T-cell (primary cell): ENCODE data around the gene MAP1B. TPM values are rescaled to one million over a fixed set of nuclear protein-coding genes. Genes with fewer than 3 reads are reported as not detected.

Source experiments
- ATAC-seq, 4 experiments: fragments of 200-7000 bp in 3 of 4; fragments of 150-1000 bp in 1 of 4; cut with Tn5 transposase; replicated peaks in 1 of 4; 1 replicate in 3 of 4; 2 replicates in 1 of 4; pipeline ENCODE4 v1.10.0; 2021; ENCODE audit warnings: moderate library complexity in 3 of 4, mild to moderate bottlenecking in 2 of 4, moderate number of reproducible peaks in 1 of 4
- CTCF ChIA-PET, 2 donors: fragments of 300-600 bp; sonication (Branson Sonifier 250); formaldehyde crosslinking; loops; one replicate each; lab custom pipeline; 2022; ENCODE audit warnings: antibody characterized with exemption in 2 of 2; lab: Charles Lee
- POLR2A ChIA-PET, 2 donors: fragments of 300-600 bp; sonication (Branson Sonifier 250); formaldehyde crosslinking; loops; one replicate each; lab custom pipeline; 2022; ENCODE audit warnings: antibody characterized with exemption in 2 of 2; lab: Charles Lee
- DNase-seq, 35 experiments: peaks; one replicate each; pipeline versions ENCODE4 v3.0.0 to v3.0.0-alpha.2; 2013 to 2023
- H3K27ac ChIP-seq: one replicate; pipeline ENCODE4 v1.5.1; 2013; ENCODE audit warnings: low read length
- H3K27me3 ChIP-seq, 2 experiments: replicated peaks in 1 of 2; 1 replicate in 1 of 2; 2 replicates in 1 of 2; pipeline versions ENCODE4 v1.6.1 to v1.7.0; 2013; ENCODE audit warnings: low read length in 1 of 2, mixed read lengths in 1 of 2; ENCODE audit not compliant: control insufficient read depth in 2 of 2, insufficient read depth in 2 of 2; ENCODE audit errors: extremely low read depth in 1 of 2
- H3K36me3 ChIP-seq, 2 donors: 1 replicate in 1 of 2; 2 replicates in 1 of 2; pipeline versions ENCODE4 v1.6.1 to v1.7.0; 2013; ENCODE audit warnings: low read length in 1 of 2; ENCODE audit not compliant: control insufficient read depth in 2 of 2, insufficient read depth in 1 of 2; ENCODE audit errors: extremely low read depth in 1 of 2
- H3K4me1 ChIP-seq, 2 experiments: 1 replicate in 1 of 2; 2 replicates in 1 of 2; pipeline versions ENCODE4 v1.6.1 to v1.7.0; 2013; ENCODE audit warnings: low read length in 2 of 2, mixed read lengths in 1 of 2; ENCODE audit not compliant: insufficient read depth in 2 of 2, control insufficient read depth in 1 of 2; ENCODE audit errors: extremely low read depth in 1 of 2
- H3K4me3 ChIP-seq, 2 donors: 1 replicate in 1 of 2; 2 replicates in 1 of 2; pipeline versions ENCODE4 v1.5.1 to v1.7.0; 2013; ENCODE audit warnings: mild to moderate bottlenecking in 2 of 2, low read length in 1 of 2, moderate library complexity in 1 of 2; ENCODE audit not compliant: control insufficient read depth in 1 of 2; ENCODE audit errors: extremely low read depth in 1 of 2
- H3K9me3 ChIP-seq: 2 replicates; pipeline ENCODE4 v1.7.0; 2013
- H3K27ac Mint-ChIP-seq, 2 donors: one replicate each; pipeline ENCODE4 v1.8.0; 2020 to 2021; ENCODE audit warnings: mild to moderate bottlenecking in 2 of 2, mixed read lengths in 2 of 2
- H3K27me3 Mint-ChIP-seq, 2 donors: one replicate each; pipeline ENCODE4 v1.8.0; 2021 to 2022; ENCODE audit warnings: mixed read lengths in 2 of 2
- H3K36me3 Mint-ChIP-seq: one replicate; pipeline ENCODE4 v1.8.0; 2021; ENCODE audit warnings: mixed read lengths
- H3K4me1 Mint-ChIP-seq, 3 donors: one replicate each; pipeline ENCODE4 v1.8.0; 2020 to 2022; ENCODE audit warnings: mixed read lengths in 3 of 3, mild to moderate bottlenecking in 1 of 3
- H3K4me3 Mint-ChIP-seq, 3 donors: one replicate each; pipeline ENCODE4 v1.8.0; 2020 to 2022; ENCODE audit warnings: mild to moderate bottlenecking in 3 of 3, mixed read lengths in 3 of 3, moderate library complexity in 3 of 3
- H3K9me3 Mint-ChIP-seq, 3 donors: one replicate each; pipeline ENCODE4 v1.8.0; 2020 to 2022; ENCODE audit warnings: mixed read lengths in 3 of 3
- WGBS: methylation state at CpG from one replicate; pipeline ENCODE4 v1.1.5; 2013; ENCODE audit warnings: missing lambda C conversion rate; ENCODE audit not compliant: insufficient coverage; 5-methylcytosine and 5-hydroxymethylcytosine counted together
- total RNA-seq, 35 experiments: library from RNA in 6 of 35; stranded (reverse) in 6 of 35; fragments of 120-200 nt in 1 of 35; gene quantifications; one replicate each; pipeline versions ENCODE4 v1.2.1 to v1.2.4 and lab custom pipeline; 2013 to 2026

The MAP1B gene
- total RNA-seq, 5 donors from 2014 or later (not counting 1 experiment from before 2014, with no cell fraction given), result 0.33 to 0.98 (median 0.47) TPM; not detected in 2

DNA sequence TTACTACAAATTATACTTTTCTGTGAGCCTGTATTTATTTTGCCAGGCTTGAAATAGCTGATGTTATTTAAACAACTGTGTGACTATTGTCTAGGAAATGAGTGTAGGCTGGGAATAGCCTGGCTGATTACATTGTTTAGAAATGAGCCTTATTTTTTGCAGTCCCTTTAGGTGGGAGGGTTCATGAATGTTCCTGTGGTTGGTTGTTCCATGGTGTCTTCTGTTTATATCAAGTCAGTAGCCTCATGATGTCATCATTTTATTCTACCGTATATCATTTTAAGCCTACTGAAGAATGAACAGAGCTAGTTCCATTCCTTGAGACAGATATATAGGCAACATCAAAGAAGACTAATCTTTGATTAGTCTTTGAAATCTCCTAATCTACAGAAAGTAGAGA lies 53.1 kb downstream of the MAP1B start:
- H3K4me3 ChIP-seq, result no peak overlapping the region
- Mint-ChIP-seq H3K4me3 (no peak overlapping the region), H3K4me1 (no peaks in the 10 kb centered on the region), H3K9me3 (no peaks in the 10 kb centered on the region), H3K27ac (no peak overlapping the region), H3K36me3 (no peaks in the 10 kb centered on the region), H3K27me3 (peaks cover 13% of the 10 kb centered on the region in 2 donors)
- POLR2A ChIA-PET, result interaction anchor here in 1 of 2 donors (0.6 kb wide), 1 partner anchor 31 kb away, joined by 5 read pairs; no protein-coding TSS in a partner anchor
- H3K4me1 ChIP-seq, result no peaks in the 10 kb centered on the region
- H3K36me3 ChIP-seq, result no peaks in the 10 kb centered on the region
- CTCF ChIA-PET, result interaction anchor here in 1 of 2 donors (0.9 kb wide), 1 partner anchor 10 kb away, joined by 3 read pairs; no protein-coding TSS in a partner anchor
- ATAC-seq (no peak), DNase-seq (no peak)
- no peaks in the 10 kb centered on the region for H3K27me3 ChIP-seq
- no peak overlapping the region for H3K27ac ChIP-seq
- no peaks in the 10 kb centered on the region for H3K9me3 ChIP-seq
- WGBS, result no CpG with 5 or more reads among the region's 1 CpG

- DNase-seq, result no peak
- ATAC-seq, result no peak
- no peaks in the 10 kb centered on the region for H3K9me3 Mint-ChIP-seq
Measured at GRCh38 chr5:72160959-72161358, 53.7 kb downstream of the MAP1B start.

DNA sequence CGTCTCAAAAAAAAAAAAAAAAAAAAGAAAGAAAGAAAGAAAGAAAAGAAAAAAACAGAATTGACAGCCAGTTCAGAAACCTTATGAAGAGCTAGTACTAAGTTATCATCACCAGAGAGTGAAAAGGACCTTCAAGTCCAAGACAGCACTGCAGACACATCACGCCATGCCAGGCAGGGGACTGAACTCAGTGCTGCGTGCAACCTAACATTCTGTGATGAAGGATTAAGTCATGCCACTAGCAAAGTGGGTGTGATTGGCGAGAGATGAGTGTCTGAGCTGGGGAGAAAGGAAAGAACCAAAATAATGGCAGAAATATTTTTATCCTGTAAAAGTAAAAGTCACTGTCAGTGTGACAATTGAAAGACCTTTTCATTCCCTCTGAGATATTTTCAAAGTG lies 54.7 kb downstream of the MAP1B start:
- no peaks in the 10 kb centered on the region for H3K4me1 ChIP-seq
- POLR2A ChIA-PET, result interaction anchor here in 1 of 2 donors (0.6 kb wide), 1 partner anchor 112 kb away, joined by 3 read pairs; no protein-coding TSS in a partner anchor
- Mint-ChIP-seq H3K36me3 (no peaks in the 10 kb centered on the region), H3K4me3 (no peak overlapping the region), H3K9me3 (no peaks in the 10 kb centered on the region), H3K27ac (no peak overlapping the region), H3K27me3 (peaks cover 15 to 16% of the 10 kb centered on the region in 2 donors), H3K4me1 (peaks cover 0 to 3% (median 0%) of the 10 kb centered on the region in 3 donors)
- CTCF ChIA-PET, result interaction anchor here in 1 of 2 donors (0.6 to 0.7 kb wide), 2 partner anchors 8 to 13 kb away, joined by 3 read pairs; no protein-coding TSS in a partner anchor
- ATAC-seq, result no peak
- H3K27ac ChIP-seq, result no peak overlapping the region
- no peaks in the 10 kb centered on the region for H3K9me3 ChIP-seq
- H3K4me3 ChIP-seq, result no peak overlapping the region
- peaks cover 3% of the 10 kb centered on the region in 2 experiments for H3K27me3 ChIP-seq
- H3K36me3 ChIP-seq, result no peaks in the 10 kb centered on the region
- no peak for DNase-seq
- no CpG with 5 or more reads among the region's 4 CpGs for WGBS

More at GRCh38 chr5:72160959-72161358, 53.7 kb downstream of the MAP1B start:
- no peaks in the 10 kb centered on the region for H3K27me3 ChIP-seq
- CTCF ChIA-PET, result interaction anchor here in 1 of 2 donors (0.9 kb wide), 1 partner anchor 9 kb away, joined by 3 read pairs; no protein-coding TSS in a partner anchor
- peaks cover 12% of the 10 kb centered on the region in 2 donors for H3K27me3 Mint-ChIP-seq
- no peaks in the 10 kb centered on the region for H3K4me1 ChIP-seq
- H3K36me3 Mint-ChIP-seq, result no peaks in the 10 kb centered on the region
- H3K4me3 ChIP-seq, result no peak overlapping the region
- no peak overlapping the region for H3K27ac ChIP-seq
- no peaks in the 10 kb centered on the region for H3K36me3 ChIP-seq
- H3K4me3 Mint-ChIP-seq, result no peak overlapping the region
- no peaks in the 10 kb centered on the region for H3K4me1 Mint-ChIP-seq
- H3K27ac Mint-ChIP-seq, result no peak overlapping the region
- H3K9me3 ChIP-seq, result no peaks in the 10 kb centered on the region
- POLR2A ChIA-PET, result no interaction called here

DNA sequence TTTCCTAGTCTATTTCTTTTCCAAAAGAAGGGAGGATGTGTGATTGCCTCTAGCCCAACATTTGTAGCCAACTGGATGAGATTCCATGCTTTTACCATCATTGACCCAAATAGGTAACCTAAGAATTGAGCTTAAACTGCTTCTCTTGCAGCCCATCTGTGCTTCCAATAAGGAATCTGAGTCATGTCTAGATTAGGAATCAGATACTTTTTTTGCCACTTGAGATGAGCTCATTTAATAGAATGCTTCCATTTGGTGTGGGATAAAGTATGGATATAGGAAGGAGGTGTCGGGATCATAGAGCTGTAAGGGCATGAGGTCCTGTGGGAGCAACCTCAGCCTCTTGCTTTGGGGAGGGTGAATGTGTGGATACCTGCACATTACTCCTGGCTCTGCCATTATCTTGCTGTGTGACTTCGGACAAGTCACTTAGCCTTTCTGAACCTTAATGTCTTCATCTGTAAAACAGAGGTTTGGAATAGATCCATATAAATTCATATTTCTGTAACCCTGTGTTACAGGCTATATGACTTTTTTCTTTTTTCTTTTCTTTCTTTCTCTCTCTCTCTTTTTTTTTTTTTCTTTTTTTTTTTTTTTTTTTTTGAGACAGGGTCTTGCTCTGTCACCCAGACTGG lies 56.2 kb downstream of the MAP1B start:
- no peak for DNase-seq
- H3K9me3 Mint-ChIP-seq, result no peaks in the 10 kb centered on the region
- Histone ChIP-seq H3K27me3 (peaks cover 3 to 6% of the 10 kb centered on the region in 2 experiments), H3K4me1 (no peaks in the 10 kb centered on the region), H3K27ac (no peak overlapping the region), H3K36me3 (no peaks in the 10 kb centered on the region), H3K4me3 (no peak overlapping the region), H3K9me3 (no peaks in the 10 kb centered on the region)
- POLR2A ChIA-PET, result no interaction called here
- H3K27ac Mint-ChIP-seq, result no peak overlapping the region
- H3K27me3 Mint-ChIP-seq, result peaks cover 14 to 22% of the 10 kb centered on the region in 2 donors
- H3K4me3 Mint-ChIP-seq, result no peak overlapping the region
- H3K36me3 Mint-ChIP-seq, result no peaks in the 10 kb centered on the region
- ATAC-seq, result no peak
- 80% methylated on average over 1 of the region's 2 CpGs for WGBS
- H3K4me1 Mint-ChIP-seq, result peaks cover 0 to 3% (median 0%) of the 10 kb centered on the region in 3 donors
- CTCF ChIA-PET, result no interaction called here

GRCh38 chr5:72166070-72166979 lies 59.0 kb downstream of the MAP1B start:
- peaks cover 33 to 39% of the 10 kb centered on the region in 2 donors for H3K27me3 Mint-ChIP-seq
- H3K4me1 Mint-ChIP-seq, result peaks cover 0 to 3% (median 0%) of the 10 kb centered on the region in 3 donors
- ATAC-seq (no peak), DNase-seq (no peak)
- H3K4me3 ChIP-seq, result no peak overlapping the region
- ChIA-PET POLR2A (no interaction called here), CTCF (no interaction called here)
- H3K4me1 ChIP-seq, result no peaks in the 10 kb centered on the region
- WGBS, result 65% methylated on average over 11 of the region's 15 CpGs
- no peak overlapping the region for H3K4me3 Mint-ChIP-seq
- H3K36me3 Mint-ChIP-seq, result no peaks in the 10 kb centered on the region
- no peaks in the 10 kb centered on the region for H3K9me3 ChIP-seq
- no peaks in the 10 kb centered on the region for H3K9me3 Mint-ChIP-seq
- H3K27ac Mint-ChIP-seq, result no peak overlapping the region
- H3K36me3 ChIP-seq, result no peaks in the 10 kb centered on the region
- no peak overlapping the region for H3K27ac ChIP-seq
- H3K27me3 ChIP-seq, result peaks cover 3 to 12% of the 10 kb centered on the region in 2 experiments

GRCh38 chr5:72167257-72167656 lies 60.0 kb downstream of the MAP1B start:
- no peak overlapping the region for H3K27ac Mint-ChIP-seq
- no peaks in the 10 kb centered on the region for H3K9me3 Mint-ChIP-seq
- ATAC-seq, result no peak
- no peak overlapping the region for H3K4me3 ChIP-seq
- WGBS, result no CpG with 5 or more reads among the region's 1 CpG
- POLR2A ChIA-PET, result interaction anchor here in 1 of 2 donors (0.6 kb wide), 1 partner anchor 140 kb away, joined by 4 read pairs; no protein-coding TSS in a partner anchor
- H3K4me1 ChIP-seq, result no peaks in the 10 kb centered on the region
- CTCF ChIA-PET, result no interaction called here
- DNase-seq, result no peak
- H3K4me1 Mint-ChIP-seq, result peaks cover 0 to 3% (median 0%) of the 10 kb centered on the region in 3 donors
- H3K4me3 Mint-ChIP-seq, result no peak overlapping the region
- H3K9me3 ChIP-seq, result no peaks in the 10 kb centered on the region
- H3K27me3 Mint-ChIP-seq, result peaks cover 37% of the 10 kb centered on the region in 2 donors
- H3K36me3 ChIP-seq, result no peaks in the 10 kb centered on the region
- no peak overlapping the region for H3K27ac ChIP-seq
- no peaks in the 10 kb centered on the region for H3K36me3 Mint-ChIP-seq
- H3K27me3 ChIP-seq, result peaks cover 6 to 16% of the 10 kb centered on the region in 2 experiments
